Measurements from ENCODE around the gene TRMT13. TPM values are rescaled to one million over a fixed set of nuclear protein-coding genes. Genes with fewer than 3 reads are reported as not detected.
A peak's percentile ranks its signal among the peaks of the same experiment; 100 is the strongest.

Gene TRMT13
- total RNA-seq, 1 donor from 2014 or later, result 7.4 TPM

DNA sequence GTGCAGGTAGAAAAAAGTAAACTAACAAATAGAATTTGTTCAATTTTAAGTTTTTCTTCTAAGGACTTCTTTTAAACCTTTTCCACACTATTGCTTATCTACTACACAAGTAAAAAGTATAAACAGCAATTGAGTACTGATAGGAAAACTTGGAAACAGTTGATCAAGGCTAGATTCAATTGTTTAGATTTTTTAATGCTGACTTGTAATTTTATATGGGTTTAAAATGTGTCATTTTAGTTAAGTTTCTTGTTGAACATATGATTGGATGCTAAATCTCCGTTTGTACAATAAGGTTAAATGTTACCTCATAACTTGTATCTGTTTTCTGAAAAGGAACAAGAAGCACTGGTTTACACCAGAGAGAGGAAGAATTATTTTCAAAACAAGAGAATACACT lies 5.7 kb upstream of the TRMT13 start:
- Mint-ChIP-seq H3K9me3 (ENCODE audit: low read depth) (no peaks in the 10 kb centered on the region), H3K4me1 (ENCODE audit: low read depth) (peaks cover 8% of the 10 kb centered on the region), H3K4me3 (ENCODE audit: unreplicated experiment) (no peak overlapping the region), H3K27ac (ENCODE audit: unreplicated experiment) (no peak overlapping the region), H3K27me3 (ENCODE audit: low read depth) (no peaks in the 10 kb centered on the region), H3K36me3 (ENCODE audit: low read depth) (no peaks in the 10 kb centered on the region)
- TF ChIP-seq, protein P1, sequence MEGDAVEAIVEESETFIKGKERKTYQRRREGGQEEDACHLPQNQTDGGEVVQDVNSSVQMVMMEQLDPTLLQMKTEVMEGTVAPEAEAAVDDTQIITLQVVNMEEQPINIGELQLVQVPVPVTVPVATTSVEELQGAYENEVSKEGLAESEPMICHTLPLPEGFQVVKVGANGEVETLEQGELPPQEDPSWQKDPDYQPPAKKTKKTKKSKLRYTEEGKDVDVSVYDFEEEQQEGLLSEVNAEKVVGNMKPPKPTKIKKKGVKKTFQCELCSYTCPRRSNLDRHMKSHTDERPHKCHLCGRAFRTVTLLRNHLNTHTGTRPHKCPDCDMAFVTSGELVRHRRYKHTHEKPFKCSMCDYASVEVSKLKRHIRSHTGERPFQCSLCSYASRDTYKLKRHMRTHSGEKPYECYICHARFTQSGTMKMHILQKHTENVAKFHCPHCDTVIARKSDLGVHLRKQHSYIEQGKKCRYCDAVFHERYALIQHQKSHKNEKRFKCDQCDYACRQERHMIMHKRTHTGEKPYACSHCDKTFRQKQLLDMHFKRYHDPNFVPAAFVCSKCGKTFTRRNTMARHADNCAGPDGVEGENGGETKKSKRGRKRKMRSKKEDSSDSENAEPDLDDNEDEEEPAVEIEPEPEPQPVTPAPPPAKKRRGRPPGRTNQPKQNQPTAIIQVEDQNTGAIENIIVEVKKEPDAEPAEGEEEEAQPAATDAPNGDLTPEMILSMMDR (IDR thresholded peaks at IDR 0.05), result no peak
- no peak for DNase-seq (ENCODE audit: low spot score)

GRCh38 chr1:100130552-100131077 lies 2.3 kb upstream of the TRMT13 start:
- TF ChIP-seq, protein P1 (IDR thresholded peaks at IDR 0.05), result no peak
- no peaks in the 10 kb centered on the region for H3K36me3 Mint-ChIP-seq (ENCODE audit: low read depth)
- no peak overlapping the region for H3K4me3 Mint-ChIP-seq (ENCODE audit: unreplicated experiment)
- peaks cover 31% of the 10 kb centered on the region for H3K4me1 Mint-ChIP-seq (ENCODE audit: low read depth)
- no peaks in the 10 kb centered on the region for H3K27me3 Mint-ChIP-seq (ENCODE audit: low read depth)
- no peaks in the 10 kb centered on the region for H3K9me3 Mint-ChIP-seq (ENCODE audit: low read depth)
- DNase-seq (ENCODE audit: low spot score), result no peak
- H3K27ac Mint-ChIP-seq (ENCODE audit: unreplicated experiment), result no peak overlapping the region

- DNase-seq (ENCODE audit: low spot score), result no peak
- H3K27me3 Mint-ChIP-seq (ENCODE audit: low read depth), result no peaks in the 10 kb centered on the region
- no peak overlapping the region for H3K27ac Mint-ChIP-seq (ENCODE audit: unreplicated experiment)
- TF ChIP-seq, protein P1 (IDR thresholded peaks at IDR 0.05), result no peak
- H3K4me1 Mint-ChIP-seq (ENCODE audit: low read depth), result peaks cover 31% of the 10 kb centered on the region
- no peaks in the 10 kb centered on the region for H3K36me3 Mint-ChIP-seq (ENCODE audit: low read depth)
- no peaks in the 10 kb centered on the region for H3K9me3 Mint-ChIP-seq (ENCODE audit: low read depth)
- peak overlapping the region; percentile 99 for H3K4me3 Mint-ChIP-seq (ENCODE audit: unreplicated experiment)
These were observed 1.3 kb upstream of the TRMT13 start for GRCh38 chr1:100131623-100132022.

GRCh38 chr1:100134872-100135271 lies 1.9 kb downstream of the TRMT13 start:
- no peaks in the 10 kb centered on the region for H3K27me3 Mint-ChIP-seq (ENCODE audit: low read depth)
- H3K36me3 Mint-ChIP-seq (ENCODE audit: low read depth), result peaks cover 9% of the 10 kb centered on the region
- TF ChIP-seq, protein P1 (IDR thresholded peaks at IDR 0.05), result peak; percentile 35
- H3K9me3 Mint-ChIP-seq (ENCODE audit: low read depth), result no peaks in the 10 kb centered on the region
- no peak overlapping the region for H3K4me3 Mint-ChIP-seq (ENCODE audit: unreplicated experiment)
- H3K4me1 Mint-ChIP-seq (ENCODE audit: low read depth), result peaks cover 31% of the 10 kb centered on the region
- DNase-seq (ENCODE audit: low spot score), result no peak
- H3K27ac Mint-ChIP-seq (ENCODE audit: unreplicated experiment), result no peak overlapping the region

- H3K9me3 Mint-ChIP-seq (ENCODE audit: low read depth), result no peaks in the 10 kb centered on the region
- H3K4me1 Mint-ChIP-seq (ENCODE audit: low read depth), result peaks cover 18% of the 10 kb centered on the region
- peaks cover 22% of the 10 kb centered on the region for H3K36me3 Mint-ChIP-seq (ENCODE audit: low read depth)
- TF ChIP-seq, protein P1 (IDR thresholded peaks at IDR 0.05), result no peak
- no peak overlapping the region for H3K4me3 Mint-ChIP-seq (ENCODE audit: unreplicated experiment)
- no peak for DNase-seq (ENCODE audit: low spot score)
- no peaks in the 10 kb centered on the region for H3K27me3 Mint-ChIP-seq (ENCODE audit: low read depth)
- no peak overlapping the region for H3K27ac Mint-ChIP-seq (ENCODE audit: unreplicated experiment)
These were observed 4.6 kb downstream of the TRMT13 start for GRCh38 chr1:100137602-100138001.
